HepG2 (cell line): ENCODE results near the gene SUDS3.

ENCODE experiments used
- ADNP ChIP-seq: sonication (generic); formaldehyde crosslinking; IDR thresholded peaks from 2 replicates; pipeline ENCODE4 v1.4.0; 2020; ENCODE audit warnings: missing genetic modification reagents
- ATF7 ChIP-seq, 2 experiments: fragments of 450-650 bp in 1 of 2; sonication (generic) in 1 of 2; formaldehyde crosslinking in 1 of 2; IDR thresholded peaks; 2 replicates each; pipeline versions ENCODE4 v1.4.0 to v1.6.1; 2016 to 2020; ENCODE audit warnings: antibody characterized with exemption in 1 of 2, mild to moderate bottlenecking in 1 of 2, missing genetic modification reagents in 1 of 2
- CREM ChIP-seq, 2 experiments: sonication (generic) in 1 of 2; formaldehyde crosslinking in 1 of 2; IDR thresholded peaks; 2 replicates each; pipeline versions ENCODE4 v1.4.0 to v1.6.1; 2016 to 2020; ENCODE audit warnings: antibody characterized with exemption in 1 of 2, mild to moderate bottlenecking in 1 of 2, missing genetic modification reagents in 1 of 2
- CTCF ChIP-seq: sonication (generic); formaldehyde crosslinking; IDR thresholded peaks from 2 replicates; pipeline ENCODE4 v1.5.0; 2020; ENCODE audit warnings: mild to moderate bottlenecking, missing genetic modification reagents, moderate library complexity
- ESRRA ChIP-seq: sonication (generic); formaldehyde crosslinking; IDR thresholded peaks from 2 replicates; pipeline ENCODE4 v1.5.1; 2020; ENCODE audit warnings: mild to moderate bottlenecking, low read depth, missing genetic modification reagents
- MAX ChIP-seq: IDR thresholded peaks from 2 replicates; pipeline ENCODE4 v1.6.1; 2012; ENCODE audit warnings: inconsistent platforms
- NFRKB ChIP-seq: fragments of 450-650 bp; IDR thresholded peaks from 2 replicates; pipeline ENCODE4 v1.6.1; 2017
- POLR2A ChIP-seq, 2 experiments: IDR thresholded peaks; 2 replicates each; pipeline ENCODE4 v1.6.1; 2011; ENCODE audit warnings: low read depth in 2 of 2, low read length in 2 of 2, mild to moderate bottlenecking in 1 of 2, moderate library complexity in 1 of 2; ENCODE audit not compliant: insufficient read depth in 1 of 2
- YY1 ChIP-seq: IDR thresholded peaks from 2 replicates; pipeline ENCODE4 v1.6.1; 2011; ENCODE audit warnings: low read length, low read depth, moderate library complexity, mild to moderate bottlenecking; ENCODE audit not compliant: insufficient read depth, insufficient replicate concordance
- ZBTB49 ChIP-seq: sonication (generic); formaldehyde crosslinking; IDR thresholded peaks from 2 replicates; pipeline ENCODE4 v1.4.0; 2020; ENCODE audit warnings: missing genetic modification reagents, borderline replicate concordance
- ZNF3 ChIP-seq: IDR thresholded peaks from 2 replicates; pipeline ENCODE4 v1.7.0; 2017; ENCODE audit warnings: inconsistent platforms

- no peak for TF ChIP-seq YY1
- no peak for TF ChIP-seq ADNP
- no peak for TF ChIP-seq ATF7 (IDR thresholded peaks at IDR 0.05)
- no peak for TF ChIP-seq ATF7 (CRISPR knock-in tag; IDR thresholded peaks at IDR 0.05)
- TF ChIP-seq NFRKB: no peak
- no peak for TF ChIP-seq CREM (IDR thresholded peaks at IDR 0.05)
- no peak for TF ChIP-seq CREM (CRISPR knock-in tag; IDR thresholded peaks at IDR 0.05)
- no peak for TF ChIP-seq ZNF3 (CRISPR knock-in tag)
- TF ChIP-seq CTCF (CRISPR knock-in tag): no peak
- no peak for TF ChIP-seq POLR2A (IDR thresholded peaks at IDR 0.05; ENCODE audit: insufficient read depth in 1 of 2, low read depth in 2 of 2, low read length in 2 of 2)
- no peak for TF ChIP-seq ZBTB49 (CRISPR knock-in tag)
- no peak for TF ChIP-seq ESRRA (CRISPR knock-in tag)
- TF ChIP-seq MAX: no peak
Observed at GRCh38 chr12:118357257-118358007, 18.9 kb upstream of the SUDS3 start.
